Caco-2 (cell line): ENCODE data around the gene AJAP1. TPM values are rescaled to one million over a fixed set of nuclear protein-coding genes. Genes with fewer than 3 reads are reported as not detected.

Source experiments
- BruUV-seq: library from RNA; stranded (reverse); fragments of 400-500 nt; replicated peaks from 2 replicates; lab custom pipeline; 2021; lab: Mats Ljungman, UMichigan
- CTCF ChIA-PET: fragments of 300-600 bp; sonication (Branson Sonifier 250); formaldehyde crosslinking; loops from one replicate; lab custom pipeline; 2022; ENCODE audit warnings: antibody characterized with exemption; lab: Charles Lee
- POLR2A ChIA-PET: fragments of 300-600 bp; sonication (Branson Sonifier 250); formaldehyde crosslinking; loops from one replicate; lab custom pipeline; 2022; ENCODE audit warnings: antibody characterized with exemption; lab: Charles Lee
- DNase-seq, 2 experiments: peaks; one replicate each; pipeline versions ENCODE4 v3.0.0 to v3.0.0-alpha.2; 2020 to 2022
- H3K27me3 ChIP-seq: replicated peaks from 2 replicates; pipeline ENCODE4 v1.6.0; 2011; ENCODE audit warnings: low read length; ENCODE audit not compliant: control insufficient read depth, insufficient read depth
- H3K36me3 ChIP-seq: 2 replicates; pipeline ENCODE4 v1.5.1; 2011; ENCODE audit warnings: low read length; ENCODE audit not compliant: control insufficient read depth, insufficient read depth
- H3K4me1 ChIP-seq: fragments of 250-450 bp; sonication (Bioruptor Pico); 2 replicates; pipeline ENCODE4 v1.5.1; 2020; ENCODE audit warnings: mild to moderate bottlenecking
- H3K4me3 ChIP-seq: 2 replicates; pipeline ENCODE4 v1.5.1; 2011; ENCODE audit warnings: low read depth, mild to moderate bottlenecking, control low read depth, low read length
- H3K9me3 ChIP-seq: fragments of 250-450 bp; sonication (Bioruptor Pico); 2 replicates; pipeline ENCODE4 v1.5.1; 2020; ENCODE audit warnings: mild to moderate bottlenecking, moderate library complexity
- H3K27ac Mint-ChIP-seq: one replicate; pipeline ENCODE4 v1.8.0; 2022; ENCODE audit warnings: mixed read lengths; ENCODE audit not compliant: unreplicated experiment
- H3K27me3 Mint-ChIP-seq: one replicate; pipeline ENCODE4 v1.8.0; 2022; ENCODE audit warnings: mixed read lengths; ENCODE audit not compliant: insufficient read depth, unreplicated experiment
- H3K36me3 Mint-ChIP-seq: one replicate; pipeline ENCODE4 v1.8.0; 2022; ENCODE audit warnings: mild to moderate bottlenecking, mixed read lengths; ENCODE audit not compliant: insufficient read depth, unreplicated experiment
- H3K4me1 Mint-ChIP-seq: one replicate; pipeline ENCODE4 v1.8.0; 2022; ENCODE audit warnings: low read depth, mixed read lengths; ENCODE audit not compliant: unreplicated experiment
- H3K4me3 Mint-ChIP-seq: one replicate; pipeline ENCODE4 v1.8.0; 2022; ENCODE audit warnings: mild to moderate bottlenecking, moderate library complexity, mixed read lengths; ENCODE audit not compliant: unreplicated experiment
- H3K9me3 Mint-ChIP-seq: one replicate; pipeline ENCODE4 v1.8.0; 2022; ENCODE audit warnings: mixed read lengths; ENCODE audit not compliant: unreplicated experiment
- intact Hi-C: fragments of 100-400 bp; cut with micrococcal nuclease; formaldehyde crosslinking; loops from one replicate; pipeline ENCODE4 v1.10.0; 2022; ENCODE audit not compliant: unreplicated experiment
- total RNA-seq: library from RNA; stranded (reverse); gene quantifications from 2 replicates; pipeline ENCODE4 v1.2.3, GENCODE V29; 2022
- TF ChIP-seq, protein P1 (sequence below), 2 experiments: fragments of 200-600 bp in 1 of 2; IDR thresholded peaks; 1 replicate in 1 of 2; 2 replicates in 1 of 2; pipeline versions ENCODE4 v1.5.1 to v1.8.0; 2011 to 2022; ENCODE audit warnings: antibody characterized with exemption in 1 of 2, control low read depth in 1 of 2, inconsistent platforms in 1 of 2, low read depth in 1 of 2, low read length in 1 of 2, mild to moderate bottlenecking in 1 of 2, moderate library complexity in 1 of 2; ENCODE audit not compliant: insufficient read depth in 1 of 2, severe bottlenecking in 1 of 2, unreplicated experiment in 1 of 2

AJAP1 gene
- total RNA-seq, 1 experiment from 2014 or later = not detected

DNA sequence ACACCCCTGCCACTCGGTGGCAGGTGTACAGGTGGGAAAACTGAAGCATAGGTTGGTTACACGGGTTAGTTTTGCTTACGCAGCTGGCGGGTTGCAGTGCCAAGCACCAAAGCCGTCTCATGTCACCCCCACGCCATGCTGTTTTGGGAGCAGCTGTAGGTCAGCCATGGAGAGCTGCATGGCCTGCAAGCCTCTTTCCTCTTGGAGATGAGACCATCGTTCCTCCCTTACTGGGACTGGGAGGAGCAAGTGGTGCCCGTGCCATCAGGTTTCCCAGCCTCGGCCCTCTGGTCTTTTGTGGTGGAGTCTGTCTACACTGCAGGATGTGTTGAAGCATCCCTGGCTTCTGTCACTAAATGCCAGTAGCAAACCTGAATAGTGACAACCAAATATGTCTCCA is 46.9 kb downstream of the AJAP1 start:
- POLR2A ChIA-PET = no interaction called here
- CTCF ChIA-PET = no interaction called here
- Mint-ChIP-seq H3K9me3 (no peaks in the 10 kb centered on the region), H3K27me3 (peaks cover 7% of the 10 kb centered on the region), H3K4me3 (no peak overlapping the region), H3K27ac (no peak overlapping the region), H3K4me1 (no peaks in the 10 kb centered on the region), H3K36me3 (no peaks in the 10 kb centered on the region)
- TF ChIP-seq, protein P1, sequence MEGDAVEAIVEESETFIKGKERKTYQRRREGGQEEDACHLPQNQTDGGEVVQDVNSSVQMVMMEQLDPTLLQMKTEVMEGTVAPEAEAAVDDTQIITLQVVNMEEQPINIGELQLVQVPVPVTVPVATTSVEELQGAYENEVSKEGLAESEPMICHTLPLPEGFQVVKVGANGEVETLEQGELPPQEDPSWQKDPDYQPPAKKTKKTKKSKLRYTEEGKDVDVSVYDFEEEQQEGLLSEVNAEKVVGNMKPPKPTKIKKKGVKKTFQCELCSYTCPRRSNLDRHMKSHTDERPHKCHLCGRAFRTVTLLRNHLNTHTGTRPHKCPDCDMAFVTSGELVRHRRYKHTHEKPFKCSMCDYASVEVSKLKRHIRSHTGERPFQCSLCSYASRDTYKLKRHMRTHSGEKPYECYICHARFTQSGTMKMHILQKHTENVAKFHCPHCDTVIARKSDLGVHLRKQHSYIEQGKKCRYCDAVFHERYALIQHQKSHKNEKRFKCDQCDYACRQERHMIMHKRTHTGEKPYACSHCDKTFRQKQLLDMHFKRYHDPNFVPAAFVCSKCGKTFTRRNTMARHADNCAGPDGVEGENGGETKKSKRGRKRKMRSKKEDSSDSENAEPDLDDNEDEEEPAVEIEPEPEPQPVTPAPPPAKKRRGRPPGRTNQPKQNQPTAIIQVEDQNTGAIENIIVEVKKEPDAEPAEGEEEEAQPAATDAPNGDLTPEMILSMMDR (IDR thresholded peaks at IDR 0.05; ENCODE audit: insufficient read depth in 1 of 2, low read depth in 1 of 2, low read length in 1 of 2, severe bottlenecking in 1 of 2, unreplicated experiment in 1 of 2) = no peak
- intact Hi-C loops = no loop called here
- Histone ChIP-seq H3K27me3 (no peaks in the 10 kb centered on the region), H3K9me3 (no peaks in the 10 kb centered on the region), H3K36me3 (no peaks in the 10 kb centered on the region), H3K4me3 (no peak overlapping the region), H3K4me1 (no peaks in the 10 kb centered on the region)
- DNase-seq = no peak
- BruUV-seq = no TSS peak

DNA sequence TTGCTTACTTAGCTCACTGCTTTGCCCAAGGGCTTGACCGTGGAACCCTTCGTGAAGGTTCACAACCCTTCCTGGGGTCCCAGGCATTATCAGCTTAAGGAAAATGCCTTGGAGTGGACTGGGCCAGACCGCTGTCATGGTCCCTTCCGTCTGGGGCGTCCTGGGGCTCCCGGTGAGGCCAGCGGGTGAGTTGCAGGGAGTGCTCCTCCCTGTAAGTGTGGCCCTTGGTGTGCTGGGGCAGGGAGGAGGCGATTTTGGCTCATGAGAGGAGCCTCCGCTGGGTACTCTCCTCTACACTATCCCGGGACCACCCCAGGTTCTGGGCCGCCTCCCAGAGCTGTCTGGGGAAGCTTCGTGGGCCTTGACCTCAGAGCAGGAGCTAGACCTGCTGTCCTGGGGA is 48.1 kb downstream of the AJAP1 start:
- Mint-ChIP-seq H3K4me3 (no peak overlapping the region), H3K4me1 (no peaks in the 10 kb centered on the region), H3K27ac (no peak overlapping the region), H3K9me3 (no peaks in the 10 kb centered on the region), H3K36me3 (no peaks in the 10 kb centered on the region), H3K27me3 (peaks cover 6% of the 10 kb centered on the region)
- TF ChIP-seq, protein P1 (IDR thresholded peaks at IDR 0.05; ENCODE audit: insufficient read depth in 1 of 2, low read depth in 1 of 2, low read length in 1 of 2, severe bottlenecking in 1 of 2, unreplicated experiment in 1 of 2) = no peak
- Histone ChIP-seq H3K4me1 (no peaks in the 10 kb centered on the region), H3K27me3 (no peaks in the 10 kb centered on the region), H3K4me3 (no peak overlapping the region), H3K9me3 (no peaks in the 10 kb centered on the region), H3K36me3 (no peaks in the 10 kb centered on the region)
- CTCF ChIA-PET = no interaction called here
- intact Hi-C loops = no loop called here
- POLR2A ChIA-PET = no interaction called here
- no peak for DNase-seq
- BruUV-seq = no TSS peak

DNA sequence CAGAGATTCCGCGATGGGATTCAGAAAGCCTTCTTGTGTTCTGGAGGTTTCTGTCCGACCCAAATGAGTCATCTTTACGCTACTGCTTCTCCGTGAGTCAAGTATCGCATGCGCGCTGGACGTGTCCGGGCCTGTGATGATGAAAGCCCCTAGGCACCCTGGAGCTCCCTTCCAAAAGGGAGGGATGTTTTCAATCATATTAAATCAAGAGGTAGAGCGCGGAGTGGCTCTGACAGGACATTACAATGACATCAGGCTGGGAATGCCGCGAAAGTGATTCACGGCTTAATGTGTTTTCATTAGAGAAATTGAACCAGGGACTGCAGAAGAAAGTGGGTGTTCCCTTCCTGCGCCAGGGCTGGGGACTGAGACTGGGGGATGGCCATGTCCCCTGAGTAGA is 48.5 kb downstream of the AJAP1 start:
- CTCF ChIA-PET = no interaction called here
- DNase-seq = no peak
- no peaks in the 10 kb centered on the region for H3K36me3 Mint-ChIP-seq
- H3K27ac Mint-ChIP-seq = no peak overlapping the region
- POLR2A ChIA-PET = no interaction called here
- intact Hi-C loops = no loop called here
- peaks cover 8% of the 10 kb centered on the region for H3K27me3 Mint-ChIP-seq
- no peaks in the 10 kb centered on the region for H3K9me3 Mint-ChIP-seq
- TF ChIP-seq, protein P1 (IDR thresholded peaks at IDR 0.05; ENCODE audit: insufficient read depth in 1 of 2, low read depth in 1 of 2, low read length in 1 of 2, severe bottlenecking in 1 of 2, unreplicated experiment in 1 of 2) = no peak
- Histone ChIP-seq H3K27me3 (no peaks in the 10 kb centered on the region), H3K4me1 (no peaks in the 10 kb centered on the region), H3K9me3 (no peaks in the 10 kb centered on the region), H3K4me3 (no peak overlapping the region), H3K36me3 (no peaks in the 10 kb centered on the region)
- no peaks in the 10 kb centered on the region for H3K4me1 Mint-ChIP-seq
- no TSS peak for BruUV-seq
- no peak overlapping the region for H3K4me3 Mint-ChIP-seq
